NCI-H1930 (cell line): ENCODE results near the gene LRRK1.

Experiments
- DNase-seq, 2 experiments: peaks; one replicate each; lab custom pipeline; 2025; lab: John Stamatoyannopoulos, UW

Gene LRRK1

DNA sequence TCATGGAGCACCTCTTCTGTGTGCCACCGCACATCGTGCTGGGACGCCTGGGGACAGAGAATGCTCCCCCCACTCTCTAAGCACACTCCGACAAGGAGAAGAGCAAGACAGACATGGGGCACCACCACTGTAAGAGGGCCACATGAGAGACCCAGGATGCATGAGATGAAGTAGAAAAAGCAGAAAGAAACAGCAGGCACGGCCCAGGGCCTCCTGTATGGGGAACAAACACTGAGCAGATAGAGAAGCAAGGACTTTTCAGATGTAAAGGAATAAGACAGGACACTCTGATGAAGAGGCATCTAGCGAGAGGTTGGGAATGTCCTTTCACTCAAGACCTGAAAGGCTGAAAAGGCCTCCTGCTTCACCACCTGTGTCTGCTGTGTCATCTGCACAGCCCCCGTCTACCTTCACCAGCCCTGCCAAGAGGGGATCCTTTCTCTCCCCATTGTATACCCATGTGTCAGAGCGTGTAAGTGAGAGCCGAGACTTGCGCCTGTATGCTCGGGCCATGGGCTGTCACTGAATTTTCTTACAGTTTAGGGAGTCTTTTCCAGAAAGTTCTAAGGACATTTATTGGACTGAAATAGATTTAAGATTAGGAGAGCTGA is 125.6 kb downstream of the LRRK1 start:
- DNase-seq: no peak

DNA sequence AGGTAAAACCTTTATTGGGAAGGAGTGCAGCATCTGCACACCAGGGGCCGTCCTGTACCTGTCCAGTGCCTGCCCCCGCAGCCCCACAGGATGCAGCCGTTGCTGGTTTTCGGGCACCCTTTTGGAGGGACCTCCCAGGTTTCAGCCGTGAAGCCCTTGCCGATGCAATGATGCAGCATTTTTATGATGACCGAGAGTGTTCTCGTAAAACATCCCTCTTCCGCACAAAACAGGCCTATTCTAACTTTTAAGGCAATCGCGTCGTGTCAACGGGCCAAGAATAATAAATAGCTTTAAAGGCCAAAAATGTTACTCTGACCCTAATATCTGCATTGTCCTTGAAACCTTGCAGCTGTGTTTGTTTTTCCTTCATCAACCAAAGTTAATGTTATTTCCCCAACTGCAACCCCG is 126.1 kb downstream of the LRRK1 start:
- no peak for DNase-seq

DNA sequence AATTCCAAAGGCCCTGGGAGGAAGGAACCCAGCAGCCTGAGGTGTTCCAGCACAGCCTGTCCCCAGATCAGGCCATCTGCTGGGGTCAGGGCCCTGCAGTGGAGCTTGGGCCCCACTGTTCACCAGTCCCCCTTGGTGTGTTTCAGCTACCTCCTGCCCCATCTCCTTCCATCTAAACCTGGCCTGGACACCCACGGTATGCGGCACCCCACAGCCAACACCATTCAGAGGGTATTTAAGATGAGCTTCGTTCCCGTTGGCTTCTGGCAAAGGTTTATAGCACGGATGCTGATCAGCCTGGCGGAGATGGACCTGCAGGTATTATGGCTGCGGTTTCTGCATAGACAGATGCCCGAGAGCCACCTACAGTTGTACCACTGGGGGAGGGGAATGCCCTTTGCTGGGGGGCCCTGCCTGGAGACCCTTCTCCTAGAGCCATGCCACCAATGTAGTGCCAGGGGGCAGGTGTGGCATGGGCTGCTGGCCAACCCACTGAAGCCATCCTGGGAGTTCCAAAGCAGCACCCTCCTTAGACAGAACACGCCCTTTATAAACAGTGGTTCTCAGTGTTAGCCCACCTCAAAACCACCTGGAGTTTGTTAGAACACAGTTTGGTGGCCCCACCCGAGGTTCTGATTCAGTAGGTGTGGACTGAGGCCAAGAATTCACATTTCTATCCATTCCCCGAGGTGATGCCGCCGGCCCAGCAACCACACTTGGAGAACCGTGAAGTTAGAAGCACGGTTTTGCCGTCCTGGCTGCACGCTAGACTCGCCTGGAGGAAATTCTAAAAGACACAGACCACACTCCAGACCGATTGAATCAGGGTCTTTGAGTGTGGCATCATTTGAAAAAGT is 126.9 kb downstream of the LRRK1 start:
- DNase-seq: no peak

- no peak for DNase-seq
These were observed 127.7 kb downstream of the LRRK1 start for GRCh38 chr15:101046826-101047225.

GRCh38 chr15:101047301-101047781 is 128.2 kb downstream of the LRRK1 start:
- DNase-seq: no peak

DNA sequence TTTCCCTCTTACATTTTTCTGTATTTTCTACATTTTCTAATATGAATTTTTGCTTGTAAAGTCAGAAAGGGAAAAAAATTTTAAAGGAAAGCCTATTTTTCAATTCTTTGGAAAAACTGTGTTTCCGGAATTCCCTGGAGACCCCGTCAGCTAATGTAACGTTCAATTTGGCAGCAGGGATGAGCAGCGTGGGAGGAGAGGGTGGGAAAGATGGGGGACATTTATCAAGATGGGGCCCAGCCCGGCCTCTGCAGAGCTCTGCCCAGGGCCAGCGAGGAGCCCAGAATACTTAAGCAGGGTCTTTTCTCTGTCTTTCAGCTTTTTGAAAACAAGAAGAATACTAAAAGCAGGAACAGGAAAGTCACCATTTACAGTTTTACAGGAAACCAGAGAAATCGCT is 129.0 kb downstream of the LRRK1 start:
- no peak for DNase-seq

GRCh38 chr15:101048581-101049030 is 129.4 kb downstream of the LRRK1 start:
- no peak for DNase-seq

DNA sequence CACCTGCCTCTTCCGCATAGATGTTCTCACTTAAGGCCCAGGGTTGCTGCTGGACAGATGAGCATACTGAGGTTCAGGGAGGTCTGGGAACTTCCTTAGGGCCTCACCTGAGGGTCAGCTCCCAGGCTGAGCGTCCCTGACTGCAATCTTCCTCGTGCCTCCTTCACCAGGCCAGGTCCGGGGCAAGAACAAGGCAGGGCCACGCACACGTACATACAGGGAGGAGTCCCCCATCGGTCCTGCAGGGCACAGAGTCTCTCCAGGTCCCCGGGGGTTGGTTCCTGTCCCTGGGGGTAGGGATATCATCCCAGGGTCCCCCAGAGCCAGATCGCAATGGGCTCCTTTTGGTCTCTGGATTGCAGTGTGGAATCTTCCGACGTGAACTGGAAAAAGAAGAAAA is 130.1 kb downstream of the LRRK1 start:
- DNase-seq: no peak

GRCh38 chr15:101049856-101050622 is 130.9 kb downstream of the LRRK1 start:
- no peak for DNase-seq

GRCh38 chr15:101050623-101051290 is 131.6 kb downstream of the LRRK1 start:
- no peak for DNase-seq

DNA sequence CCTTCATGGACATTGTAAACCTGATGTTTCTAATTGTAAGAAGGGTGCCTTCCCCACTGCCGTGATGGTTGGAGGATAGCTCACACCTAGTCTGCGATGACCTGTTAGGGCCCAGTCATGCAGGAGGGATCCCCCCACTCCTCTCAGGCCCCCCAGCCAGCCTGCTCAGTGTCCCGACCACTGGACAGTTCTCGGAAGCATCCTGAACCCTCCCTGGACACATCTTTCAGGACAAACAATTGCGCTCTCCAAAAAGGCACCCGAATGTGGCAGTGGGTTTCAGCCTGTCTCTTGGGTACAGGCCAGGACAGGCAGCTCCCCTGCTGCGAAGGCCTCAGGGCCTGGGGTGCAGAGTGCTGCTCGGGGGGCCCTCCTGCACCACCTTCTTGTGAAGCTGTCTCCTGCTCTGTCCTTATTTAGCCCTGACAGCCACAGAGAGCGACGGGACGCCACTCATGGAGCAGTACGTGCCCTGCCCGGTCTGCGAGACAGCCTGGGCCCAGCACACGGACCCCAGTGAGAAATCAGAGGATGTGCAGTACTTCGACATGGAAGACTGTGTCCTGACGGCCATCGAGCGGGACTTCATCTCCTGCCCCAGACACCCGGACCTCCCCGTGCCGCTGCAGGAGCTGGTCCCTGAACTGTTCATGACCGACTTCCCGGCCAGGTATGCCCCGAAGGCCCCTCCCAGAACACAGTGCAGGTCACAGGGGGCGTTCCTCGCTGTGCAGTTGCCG is 132.3 kb downstream of the LRRK1 start:
- no peak for DNase-seq

GRCh38 chr15:101052031-101052620 is 133.0 kb downstream of the LRRK1 start:
- no peak for DNase-seq

DNA sequence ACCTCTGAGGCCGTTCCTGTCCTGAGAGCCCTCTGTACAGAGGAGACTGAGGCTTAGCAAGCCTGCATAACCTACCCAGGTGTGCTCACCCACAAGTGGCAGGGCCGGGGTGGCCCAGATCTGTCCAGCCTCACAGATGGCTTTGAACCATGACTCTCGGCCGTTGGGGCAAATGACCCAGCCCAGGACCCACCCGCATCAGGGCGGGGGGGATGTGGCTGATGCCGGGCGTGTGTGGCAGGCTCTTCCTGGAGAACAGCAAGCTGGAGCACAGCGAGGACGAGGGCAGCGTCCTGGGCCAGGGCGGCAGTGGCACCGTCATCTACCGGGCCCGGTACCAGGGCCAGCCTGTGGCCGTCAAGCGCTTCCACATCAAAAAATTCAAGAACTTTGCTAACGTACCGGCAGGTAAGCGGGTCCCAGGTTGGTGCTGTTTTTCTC is 133.5 kb downstream of the LRRK1 start:
- DNase-seq: no peak

DNA sequence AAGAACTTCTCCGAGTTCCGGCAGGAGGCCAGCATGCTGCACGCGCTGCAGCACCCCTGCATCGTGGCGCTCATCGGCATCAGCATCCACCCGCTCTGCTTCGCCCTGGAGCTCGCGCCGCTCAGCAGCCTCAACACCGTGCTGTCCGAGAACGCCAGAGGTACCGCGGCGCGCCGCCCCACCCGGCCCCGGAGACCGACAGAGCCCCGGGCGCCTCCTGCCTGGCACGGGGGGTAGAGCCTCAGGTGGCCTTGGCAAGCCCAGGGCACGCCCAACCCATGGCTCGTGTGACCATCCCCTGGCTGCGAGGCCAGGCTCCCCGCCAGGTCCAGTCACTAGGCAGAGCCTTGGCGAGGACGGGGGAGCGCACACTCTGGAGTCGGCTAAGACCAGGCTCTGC is 134.1 kb downstream of the LRRK1 start:
- DNase-seq: no peak

GRCh38 chr15:101054116-101054515 is 135.0 kb downstream of the LRRK1 start:
- no peak for DNase-seq

DNA sequence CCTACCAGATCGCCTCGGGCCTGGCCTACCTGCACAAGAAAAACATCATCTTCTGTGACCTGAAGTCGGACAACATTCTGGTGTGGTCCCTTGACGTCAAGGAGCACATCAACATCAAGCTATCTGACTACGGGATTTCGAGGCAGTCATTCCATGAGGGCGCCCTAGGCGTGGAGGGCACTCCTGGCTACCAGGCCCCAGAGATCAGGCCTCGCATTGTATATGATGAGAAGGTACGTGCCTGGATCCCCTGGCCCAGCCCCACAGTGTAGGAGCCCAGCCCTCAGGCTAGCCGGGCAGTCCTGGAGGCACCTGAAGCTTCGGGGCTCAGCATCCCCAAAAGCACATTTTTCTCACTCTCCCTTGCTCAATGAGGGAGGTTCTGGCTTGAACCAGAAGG is 135.8 kb downstream of the LRRK1 start:
- no peak for DNase-seq

DNA sequence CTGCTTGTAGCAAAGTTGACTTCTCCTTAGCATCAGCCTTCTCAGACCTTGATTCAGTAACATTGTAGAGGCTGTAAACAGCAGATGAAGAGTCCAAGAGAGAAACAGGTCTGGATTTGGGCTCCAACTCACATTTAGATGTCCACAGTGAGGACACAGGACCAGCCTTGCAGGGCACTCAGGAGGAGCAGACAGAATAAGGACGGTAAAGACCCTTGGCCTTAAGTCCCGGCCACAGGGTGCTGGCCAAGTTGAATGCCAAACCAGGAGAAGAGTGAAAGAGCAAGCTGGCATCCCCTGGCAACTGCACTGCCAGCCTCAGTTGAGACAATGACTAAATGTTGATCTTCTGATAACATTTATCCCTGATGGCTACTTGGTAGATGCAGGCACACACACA is 136.3 kb downstream of the LRRK1 start:
- no peak for DNase-seq

- DNase-seq: no peak
These were observed 137.5 kb downstream of the LRRK1 start for GRCh38 chr15:101056366-101057334.

GRCh38 chr15:101057841-101058407 is 138.8 kb downstream of the LRRK1 start:
- DNase-seq: no peak
